ENCODE results near the gene SCARB2.

DNA sequence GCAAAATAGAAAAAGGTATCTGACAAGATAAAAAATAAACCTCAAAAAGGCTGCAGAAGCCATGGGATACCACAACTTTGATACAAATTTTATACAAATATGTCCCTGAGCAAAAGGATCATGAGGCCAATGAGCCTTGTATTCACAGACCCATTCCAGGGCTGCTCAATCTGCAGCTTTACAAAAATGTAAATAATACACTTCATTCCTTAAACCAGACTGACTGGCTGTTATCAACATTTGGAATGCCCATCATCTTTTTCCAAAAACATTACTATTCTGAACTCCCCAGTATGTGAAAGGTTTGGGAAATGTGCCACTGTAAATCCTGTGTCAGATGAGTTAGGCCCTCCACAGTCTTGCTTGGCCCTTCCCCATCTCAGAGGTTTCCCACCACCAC, 25.5 kb downstream of the SCARB2 start:
- TF ChIP-seq, protein P1, sequence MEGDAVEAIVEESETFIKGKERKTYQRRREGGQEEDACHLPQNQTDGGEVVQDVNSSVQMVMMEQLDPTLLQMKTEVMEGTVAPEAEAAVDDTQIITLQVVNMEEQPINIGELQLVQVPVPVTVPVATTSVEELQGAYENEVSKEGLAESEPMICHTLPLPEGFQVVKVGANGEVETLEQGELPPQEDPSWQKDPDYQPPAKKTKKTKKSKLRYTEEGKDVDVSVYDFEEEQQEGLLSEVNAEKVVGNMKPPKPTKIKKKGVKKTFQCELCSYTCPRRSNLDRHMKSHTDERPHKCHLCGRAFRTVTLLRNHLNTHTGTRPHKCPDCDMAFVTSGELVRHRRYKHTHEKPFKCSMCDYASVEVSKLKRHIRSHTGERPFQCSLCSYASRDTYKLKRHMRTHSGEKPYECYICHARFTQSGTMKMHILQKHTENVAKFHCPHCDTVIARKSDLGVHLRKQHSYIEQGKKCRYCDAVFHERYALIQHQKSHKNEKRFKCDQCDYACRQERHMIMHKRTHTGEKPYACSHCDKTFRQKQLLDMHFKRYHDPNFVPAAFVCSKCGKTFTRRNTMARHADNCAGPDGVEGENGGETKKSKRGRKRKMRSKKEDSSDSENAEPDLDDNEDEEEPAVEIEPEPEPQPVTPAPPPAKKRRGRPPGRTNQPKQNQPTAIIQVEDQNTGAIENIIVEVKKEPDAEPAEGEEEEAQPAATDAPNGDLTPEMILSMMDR (IDR thresholded peaks at IDR 0.05; ENCODE audit: poor library complexity): no peak
- TF ChIP-seq EZH2 (IDR thresholded peaks at IDR 0.05; ENCODE audit: borderline replicate concordance): no peak
